Measurements from ENCODE around the gene GPR183. TPM values are rescaled to one million over a fixed set of nuclear protein-coding genes. Genes with fewer than 3 reads are reported as not detected.

GPR183 gene
- total RNA-seq, 4 donors from 2014 or later: 3.0 to 14.6 (median 6.5) TPM

GRCh38 chr13:99346335-99347042 is 39.3 kb upstream of the GPR183 start:
- no peak for DNase-seq
- Histone ChIP-seq H3K9me3 (no peaks in the 10 kb centered on the region), H3K27me3 (no peaks in the 10 kb centered on the region), H3K27ac (no peak overlapping the region), H3K36me3 (peaks cover 0 to 8% (median 0%) of the 10 kb centered on the region in 4 donors), H3K4me3 (no peak overlapping the region), H3K4me1 (no peaks in the 10 kb centered on the region)
- TF ChIP-seq POLR2AphosphoS5 (IDR thresholded peaks at IDR 0.05) (no peak), EP300 (IDR thresholded peaks at IDR 0.05; ENCODE audit: low read depth) (no peak), POLR2A (IDR thresholded peaks at IDR 0.05) (no peak)
- intact Hi-C loops (cut with DNase I; ENCODE audit: low total_unique reads) (no loop called here), in situ Hi-C loops (cut with MboI; ENCODE audit: low pct_ligation_motif_present in 1 of 4, low pct_unique_long_range_greater_than_20kb in 1 of 4, low sequenced_read_pairs in 3 of 4) (no loop called here)
- WGBS, 2 donors (ENCODE audit: low coverage in 1 of 2): 91 to 100% methylated on average over 2 to 11 of the region's 11 CpGs

GRCh38 chr13:99345345-99345744 is 38.1 kb upstream of the GPR183 start:
- H3K36me3 ChIP-seq: peaks cover 0 to 17% (median 1%) of the 10 kb centered on the region in 4 donors

GRCh38 chr13:99344610-99345208 is 37.5 kb upstream of the GPR183 start:
- H3K9me3 ChIP-seq: no peaks in the 10 kb centered on the region
- H3K4me3 ChIP-seq: no peak overlapping the region
- no peak for DNase-seq
- no peaks in the 10 kb centered on the region for H3K4me1 ChIP-seq
- H3K36me3 ChIP-seq: peaks cover 0 to 17% (median 1%) of the 10 kb centered on the region in 4 donors
- 94% methylated on average over 6 of the region's 6 CpGs for WGBS, 2 donors (ENCODE audit: low coverage in 1 of 2)
- in situ Hi-C loops (cut with MboI; ENCODE audit: low pct_ligation_motif_present in 1 of 4, low pct_unique_long_range_greater_than_20kb in 1 of 4, low sequenced_read_pairs in 3 of 4) (no loop called here), intact Hi-C loops (cut with DNase I; ENCODE audit: low total_unique reads) (no loop called here)
- no peaks in the 10 kb centered on the region for H3K27me3 ChIP-seq
- no peak overlapping the region for H3K27ac ChIP-seq
- TF ChIP-seq POLR2A (IDR thresholded peaks at IDR 0.05) (no peak), CTCF (IDR thresholded peaks at IDR 0.05) (no peak)

More at GRCh38 chr13:99345345-99345744, 38.1 kb upstream of the GPR183 start:
- DNase-seq: no peak
- TF ChIP-seq CTCF (IDR thresholded peaks at IDR 0.05) (no peak), POLR2A (IDR thresholded peaks at IDR 0.05) (no peak), EP300 (IDR thresholded peaks at IDR 0.05; ENCODE audit: low read depth) (no peak), POLR2AphosphoS5 (IDR thresholded peaks at IDR 0.05) (no peak)
- intact Hi-C loops (cut with DNase I; ENCODE audit: low total_unique reads) (no loop called here), in situ Hi-C loops (cut with MboI; ENCODE audit: low pct_ligation_motif_present in 1 of 4, low pct_unique_long_range_greater_than_20kb in 1 of 4, low sequenced_read_pairs in 3 of 4) (no loop called here)
- WGBS, 2 donors (ENCODE audit: low coverage in 1 of 2): 94 to 95% methylated on average over 3 to 5 of the region's 5 CpGs
- H3K9me3 ChIP-seq: no peaks in the 10 kb centered on the region
- no peak overlapping the region for H3K27ac ChIP-seq
- H3K27me3 ChIP-seq: no peaks in the 10 kb centered on the region
- H3K4me3 ChIP-seq: no peak overlapping the region
- H3K4me1 ChIP-seq: no peaks in the 10 kb centered on the region

- in situ Hi-C loops (cut with MboI; ENCODE audit: low pct_ligation_motif_present in 1 of 4, low pct_unique_long_range_greater_than_20kb in 1 of 4, low sequenced_read_pairs in 3 of 4) (no loop called here), intact Hi-C loops (cut with DNase I; ENCODE audit: low total_unique reads) (no loop called here)
- WGBS, 2 donors (ENCODE audit: low coverage in 1 of 2): 81% methylated on average over 9 of the region's 10 CpGs; no CpG with 5 or more reads in 1 of the 2 donors
- H3K4me3 ChIP-seq: no peak overlapping the region
- no peak for DNase-seq
- H3K27ac ChIP-seq: no peak overlapping the region
- H3K27me3 ChIP-seq: no peaks in the 10 kb centered on the region
- H3K36me3 ChIP-seq: peaks cover 0 to 17% (median 1%) of the 10 kb centered on the region in 4 donors
- TF ChIP-seq POLR2A (IDR thresholded peaks at IDR 0.05) (no peak), EP300 (IDR thresholded peaks at IDR 0.05; ENCODE audit: low read depth) (no peak), POLR2AphosphoS5 (IDR thresholded peaks at IDR 0.05) (no peak), CTCF (IDR thresholded peaks at IDR 0.05) (no peak)
- no peaks in the 10 kb centered on the region for H3K9me3 ChIP-seq
- no peaks in the 10 kb centered on the region for H3K4me1 ChIP-seq
Measured at GRCh38 chr13:99342723-99343315, 35.6 kb upstream of the GPR183 start.

All from transverse colon (tissue), 4 donors.